Common myeloid progenitor, CD34-positive (primary cell): ENCODE measurements around the gene ZNF486. TPM values are rescaled to one million over a fixed set of nuclear protein-coding genes. Genes with fewer than 3 reads are reported as not detected.
"Not testable (repeated sequence)": the region's sequence is repeated elsewhere in the genome, so short reads cannot be mapped to it uniquely, and the experiment has no call there.

Experiments
- CTCF ChIA-PET: fragments of 350-600 bp; sonication (Branson Sonifier 250); formaldehyde crosslinking; loops from one replicate; lab custom pipeline; 2021; ENCODE audit warnings: antibody characterized with exemption; lab: Charles Lee
- POLR2A ChIA-PET: fragments of 350-600 bp; sonication (Branson Sonifier 250); formaldehyde crosslinking; loops from one replicate; lab custom pipeline; 2021; ENCODE audit warnings: antibody characterized with exemption; lab: Charles Lee
- DNase-seq, 3 donors: peaks; one replicate each; pipeline versions ENCODE4 v3.0.0 to v3.0.0-alpha.2; 2013
- H3K27ac ChIP-seq, 2 experiments: 1 replicate in 1 of 2; 2 replicates in 1 of 2; pipeline ENCODE4 v1.7.0; 2013; ENCODE audit warnings: inconsistent platforms in 2 of 2, low read length in 2 of 2, mild to moderate bottlenecking in 2 of 2, low read depth in 1 of 2, moderate library complexity in 1 of 2; ENCODE audit not compliant: severe bottlenecking in 2 of 2, insufficient read depth in 1 of 2, poor library complexity in 1 of 2
- H3K27me3 ChIP-seq, 5 experiments: replicated peaks in 2 of 5; 1 replicate in 3 of 5; 2 replicates in 2 of 5; pipeline versions ENCODE4 v1.6.1 to v1.7.0; 2013; ENCODE audit warnings: low read length in 4 of 5, mild to moderate bottlenecking in 2 of 5, moderate library complexity in 2 of 5, inconsistent platforms in 1 of 5; ENCODE audit not compliant: insufficient read depth in 5 of 5, control insufficient read depth in 4 of 5
- H3K36me3 ChIP-seq, 4 experiments: 1 replicate in 2 of 4; 2 replicates in 2 of 4; pipeline versions ENCODE4 v1.6.1 to v1.7.0; 2013; ENCODE audit warnings: low read length in 3 of 4, control low read depth in 1 of 4, mild to moderate bottlenecking in 1 of 4; ENCODE audit not compliant: control insufficient read depth in 4 of 4, insufficient read depth in 4 of 4
- H3K4me1 ChIP-seq, 4 experiments: 1 replicate in 3 of 4; 2 replicates in 1 of 4; pipeline versions ENCODE4 v1.6.1 to v1.7.1; 2013; ENCODE audit warnings: low read length in 3 of 4, mild to moderate bottlenecking in 3 of 4, control low read depth in 1 of 4, inconsistent platforms in 1 of 4, moderate library complexity in 1 of 4; ENCODE audit not compliant: control insufficient read depth in 4 of 4, insufficient read depth in 4 of 4; ENCODE audit errors: control extremely low read depth in 1 of 4
- H3K4me3 ChIP-seq, 7 experiments: 1 replicate in 4 of 7; 2 replicates in 3 of 7; pipeline versions ENCODE4 v1.5.1 to v1.7.0; 2013; ENCODE audit warnings: mild to moderate bottlenecking in 7 of 7, low read length in 6 of 7, moderate library complexity in 6 of 7, inconsistent platforms in 2 of 7, low read depth in 2 of 7, control low read depth in 1 of 7; ENCODE audit not compliant: insufficient read depth in 4 of 7, control insufficient read depth in 1 of 7; ENCODE audit errors: extremely low read depth in 1 of 7
- H3K9me3 ChIP-seq, 5 experiments: 1 replicate in 4 of 5; 2 replicates in 1 of 5; pipeline versions ENCODE4 v1.6.1 to v1.7.1; 2013; ENCODE audit warnings: low read length in 4 of 5, mild to moderate bottlenecking in 2 of 5, inconsistent platforms in 1 of 5, low read depth in 1 of 5, moderate library complexity in 1 of 5; ENCODE audit not compliant: control insufficient read depth in 4 of 5, insufficient read depth in 2 of 5; ENCODE audit errors: control extremely low read depth in 1 of 5
- WGBS: methylation state at CpG from one replicate; pipeline ENCODE4 v1.1.5; 2013; ENCODE audit not compliant: insufficient coverage; 5-methylcytosine and 5-hydroxymethylcytosine counted together
- polyA plus RNA-seq: library from polyadenylated mRNA; unstranded; fragments of 120-200 nt; gene quantifications from one replicate; pipeline ENCODE4 v1.2.1, GENCODE V29; 2013

ZNF486 gene
- polyA plus RNA-seq = 8.1 TPM

DNA sequence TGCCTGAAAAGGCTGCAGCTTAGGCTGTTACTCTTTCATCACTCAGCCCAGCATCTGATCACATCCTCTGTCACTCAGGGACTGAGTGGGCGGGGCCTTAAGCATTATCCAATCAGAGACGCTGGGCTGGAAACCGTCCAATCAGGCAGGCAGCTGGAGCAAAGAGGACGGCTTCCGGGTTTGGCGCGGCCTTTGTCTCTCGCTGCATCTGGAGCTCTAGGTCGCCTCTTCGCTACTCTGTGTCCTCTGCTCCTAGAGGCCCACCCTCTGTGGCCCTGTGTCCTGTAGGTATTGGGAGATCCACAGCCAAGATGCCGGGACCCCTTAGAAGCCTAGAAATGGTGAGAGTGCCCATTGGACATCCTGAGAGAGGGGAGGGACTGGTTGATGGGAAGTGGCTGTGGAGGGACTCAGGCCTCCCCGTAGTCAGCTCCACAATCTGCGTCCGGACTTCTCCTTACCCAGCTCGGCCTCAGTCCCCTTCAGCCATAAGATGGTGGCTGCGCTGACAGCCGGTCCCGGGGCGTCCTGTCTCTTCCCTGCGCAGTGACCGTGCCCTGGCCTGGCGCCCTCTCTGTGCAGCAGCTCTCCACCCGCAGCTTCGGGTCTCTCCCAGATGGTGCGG, at the start of gene ZNF486:
ZNF486 (plus strand) TSS at position 195 of the 625 bp plus-strand sequence; CDS start at position 312, 117 bp downstream.
- H3K36me3 ChIP-seq = peaks cover 7 to 29% (median 22%) of the 10 kb centered on the region in 4 experiments
- peak; percentile 95 to 98 (median 98) for DNase-seq
- ChIA-PET POLR2A (interaction anchor here (0.6 to 0.7 kb wide), 2 partner anchors 391 to 1418 kb away, joined by 4 to 5 read pairs; no protein-coding TSS in a partner anchor), CTCF (interaction anchor here (0.9 kb wide), 1 partner anchor 9 kb away, joined by 3 read pairs; no protein-coding TSS in a partner anchor)
- H3K27ac ChIP-seq = peak within 1 kb of the TSS; percentile 75 to 90
- H3K4me3 ChIP-seq = peak within 1 kb of the TSS; percentile 81 to 92 (median 89)
- H3K4me1 ChIP-seq = peaks cover 0 to 11% (median 4%) of the 10 kb centered on the region in 4 experiments
- H3K9me3 ChIP-seq = peaks cover 2 to 36% (median 27%) of the 10 kb centered on the region in 5 experiments
- H3K27me3 ChIP-seq = no peaks in the 10 kb centered on the region
- 2% methylated on average over 22 of the region's 25 CpGs for WGBS

DNA sequence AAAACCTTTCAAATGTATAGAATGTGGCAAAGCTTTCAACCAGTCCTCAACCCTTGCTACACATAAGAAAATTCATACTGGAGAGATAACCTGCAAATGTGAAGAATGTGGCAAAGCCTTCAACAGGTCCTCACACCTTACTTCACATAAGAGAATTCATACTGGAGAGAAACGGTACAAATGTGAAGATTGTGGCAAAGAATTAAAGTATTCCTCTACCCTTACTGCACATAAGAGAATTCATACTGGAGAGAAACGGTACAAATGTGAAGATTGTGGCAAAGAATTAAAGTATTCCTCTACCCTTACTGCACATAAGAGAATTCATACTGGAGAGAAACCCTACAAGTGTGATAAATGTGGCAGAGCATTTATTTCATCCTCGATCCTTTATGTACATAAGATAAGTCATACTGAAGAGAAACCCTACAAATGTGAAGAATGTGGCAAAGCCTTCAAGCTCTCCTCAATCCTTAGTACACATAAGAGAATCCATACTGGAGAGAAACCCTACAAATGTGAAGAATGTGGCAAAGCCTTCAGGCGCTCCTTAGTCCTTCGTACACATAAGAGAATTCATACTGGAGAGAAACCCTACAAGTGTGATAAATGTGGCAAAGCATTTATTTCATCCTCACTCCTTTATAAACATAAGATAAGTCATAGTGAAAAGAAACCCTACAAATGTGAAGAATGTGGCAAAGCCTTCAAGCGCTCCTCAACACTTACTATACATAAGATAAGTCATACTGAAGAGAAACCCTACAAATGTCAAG, 48.8 kb upstream of the ZNF486 start:
- H3K27me3 ChIP-seq, H3K4me1 ChIP-seq, H3K27ac ChIP-seq, DNase-seq, CTCF ChIA-PET, H3K4me3 ChIP-seq, POLR2A ChIA-PET: not testable (repeated sequence)
- WGBS = 100% methylated on average over 1 of the region's 6 CpGs
- Histone ChIP-seq H3K36me3 (peaks cover 10 to 54% (median 19%) of the 10 kb centered on the region in 4 experiments), H3K9me3 (peaks cover 16 to 80% (median 48%) of the 10 kb centered on the region in 5 experiments)

DNA sequence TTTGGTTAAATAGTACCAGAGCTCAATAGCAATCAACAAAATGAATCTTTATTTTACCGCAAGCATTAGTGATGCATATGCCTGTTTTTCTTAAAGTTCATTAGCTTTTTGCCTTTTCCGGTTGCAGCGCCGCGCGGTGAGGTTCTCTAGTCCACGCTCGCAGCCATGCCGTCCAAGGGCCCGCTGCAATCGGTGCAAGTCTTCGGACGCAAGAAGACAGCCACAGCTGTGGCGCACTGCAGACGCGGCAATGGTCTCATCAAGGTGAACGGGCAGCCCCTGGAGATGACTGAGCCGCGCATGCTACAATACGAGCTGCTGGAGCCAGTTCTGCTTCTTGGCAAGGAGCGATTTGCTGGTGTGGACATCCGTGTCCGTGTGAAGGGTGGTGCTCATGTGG, 42.1 kb upstream of the ZNF486 start:
- CTCF ChIA-PET = no interaction called here
- Histone ChIP-seq H3K9me3 (peaks cover 9 to 74% (median 44%) of the 10 kb centered on the region in 5 experiments), H3K27me3 (no peaks in the 10 kb centered on the region), H3K27ac (no peak overlapping the region), H3K36me3 (peaks cover 5 to 61% (median 21%) of the 10 kb centered on the region in 4 experiments), H3K4me3 (no peak overlapping the region), H3K4me1 (no peaks in the 10 kb centered on the region)
- POLR2A ChIA-PET = no interaction called here
- DNase-seq = no peak
- 96% methylated on average over 23 of the region's 23 CpGs for WGBS

DNA sequence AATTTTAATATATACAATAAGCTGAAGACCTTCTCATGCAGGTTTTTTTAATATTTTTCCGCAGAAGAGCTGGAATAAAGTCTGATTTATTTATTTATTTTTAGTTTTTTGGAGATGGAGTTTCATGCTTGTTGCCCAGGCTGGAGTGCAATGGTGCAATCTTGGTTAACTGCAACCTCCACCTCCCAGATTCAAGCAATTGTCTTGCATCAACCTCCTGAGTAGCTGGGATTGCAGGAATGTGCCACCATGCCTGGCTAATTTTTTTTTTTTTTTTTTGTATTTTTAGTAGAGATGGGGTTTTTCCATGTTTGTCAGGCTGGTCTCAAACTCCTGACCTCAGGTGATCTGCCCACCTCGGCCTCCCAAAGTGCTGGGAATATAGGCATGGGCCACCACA, 34.1 kb upstream of the ZNF486 start:
- Histone ChIP-seq H3K36me3 (peaks cover 0 to 17% (median 10%) of the 10 kb centered on the region in 4 experiments), H3K9me3 (peaks cover 5 to 51% (median 20%) of the 10 kb centered on the region in 5 experiments)
- CTCF ChIA-PET, H3K27ac ChIP-seq, DNase-seq, H3K4me3 ChIP-seq, H3K27me3 ChIP-seq, H3K4me1 ChIP-seq, POLR2A ChIA-PET: not testable (repeated sequence)
- WGBS = 100% methylated on average over 1 of the region's 2 CpGs

DNA sequence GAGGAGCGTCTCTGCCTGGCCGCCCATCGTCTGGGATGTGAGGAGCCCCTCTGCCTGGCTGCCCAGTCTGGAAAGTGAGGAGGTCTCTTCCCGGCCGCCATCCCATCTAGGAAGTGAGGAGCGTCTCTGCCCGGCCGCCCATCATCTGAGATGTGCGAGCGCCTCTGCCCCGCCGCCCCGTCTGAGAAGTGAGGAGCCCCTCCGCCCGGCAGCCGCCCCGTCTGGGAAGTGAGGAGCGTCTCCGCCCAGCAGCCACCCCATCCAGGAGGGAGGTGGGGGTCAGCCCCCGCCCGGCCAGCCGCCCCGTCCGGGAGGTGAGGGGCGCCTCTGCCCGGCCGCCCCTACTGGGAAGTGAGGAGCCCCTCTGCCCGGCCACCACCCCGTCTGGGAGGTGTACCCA, 29.3 kb upstream of the ZNF486 start:
- H3K9me3 ChIP-seq = peaks cover 0 to 44% (median 15%) of the 10 kb centered on the region in 5 experiments
- H3K4me1 ChIP-seq, H3K27me3 ChIP-seq, CTCF ChIA-PET, H3K4me3 ChIP-seq, DNase-seq, H3K27ac ChIP-seq, H3K36me3 ChIP-seq, POLR2A ChIA-PET: not testable (repeated sequence)
- no CpG with 5 or more reads among the region's 29 CpGs for WGBS

DNA sequence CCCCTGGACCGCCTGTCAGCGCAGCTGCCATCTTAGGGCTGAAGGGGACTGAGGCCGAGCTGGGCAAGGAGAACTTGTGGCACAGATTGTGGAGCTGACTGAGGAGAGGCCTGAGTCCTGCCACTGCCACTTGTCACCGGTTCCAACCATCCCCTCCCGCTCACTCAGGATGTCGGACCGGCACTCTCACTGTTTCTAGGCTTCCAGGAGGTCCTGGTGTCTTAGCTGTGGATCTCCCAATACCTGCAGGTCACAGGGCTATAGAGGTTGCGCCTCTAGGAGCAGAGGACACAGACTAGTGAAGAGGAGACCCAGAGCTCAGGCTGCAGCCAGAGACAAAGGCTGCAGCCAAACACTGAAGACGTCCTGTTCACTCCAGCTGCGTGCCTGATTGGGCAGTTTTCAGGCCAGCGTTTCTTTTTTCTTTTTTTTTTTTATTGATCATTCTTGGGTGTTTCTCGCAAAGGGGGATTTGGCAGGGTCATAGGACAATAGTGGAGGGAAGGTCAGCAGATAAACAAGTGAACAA, 15.3 kb upstream of the ZNF486 start:
- Histone ChIP-seq H3K36me3 (no peaks in the 10 kb centered on the region), H3K4me1 (no peaks in the 10 kb centered on the region), H3K9me3 (peaks cover 2 to 9% (median 3%) of the 10 kb centered on the region in 5 experiments), H3K4me3 (no peak overlapping the region), H3K27me3 (no peaks in the 10 kb centered on the region), H3K27ac (no peak overlapping the region)
- ChIA-PET CTCF (no interaction called here), POLR2A (no interaction called here)
- DNase-seq = no peak
- 97% methylated on average over 10 of the region's 12 CpGs for whole genome bisulfite sequencing
